K562 (cell line): ENCODE data around the gene NOSTRIN. TPM values are rescaled to one million over a fixed set of nuclear protein-coding genes. Genes with fewer than 3 reads are reported as not detected.

Experiments used
- BCL6 ChIP-seq: fragments of 250-450 bp; sonication (Bioruptor Pico); IDR thresholded peaks from 2 replicates; pipeline ENCODE4 v1.4.0; 2020
- CXXC5 ChIP-seq: fragments of 250-450 bp; sonication (Bioruptor Pico); IDR thresholded peaks from 2 replicates; pipeline ENCODE4 v1.8.0; 2022; ENCODE audit warnings: inconsistent platforms, mild to moderate bottlenecking, moderate library complexity
- EWSR1 ChIP-seq: fragments of 450-650 bp; IDR thresholded peaks from 2 replicates; pipeline ENCODE4 v1.6.1; 2018; ENCODE audit warnings: borderline replicate concordance, mild to moderate bottlenecking, low read depth, moderate library complexity; ENCODE audit not compliant: partially characterized antibody
- NFXL1 ChIP-seq: fragments of 450-650 bp; formaldehyde crosslinking; IDR thresholded peaks from 2 replicates; pipeline ENCODE4 v1.4.0; 2021; ENCODE audit warnings: mild to moderate bottlenecking
- POU5F1 ChIP-seq: fragments of 150-350 bp; IDR thresholded peaks from 2 replicates; pipeline ENCODE4 v1.6.1; 2014; ENCODE audit warnings: borderline replicate concordance, low read length, low read depth, mild to moderate bottlenecking; ENCODE audit not compliant: partially characterized antibody
- PTBP1 ChIP-seq: fragments of 200-400 bp; formaldehyde crosslinking; IDR thresholded peaks from 2 replicates; pipeline ENCODE4 v1.6.1; 2017; ENCODE audit warnings: low read depth, low read length
- SIX5 ChIP-seq, 2 experiments: IDR thresholded peaks; 2 replicates each; pipeline ENCODE4 v1.6.1; 2011; ENCODE audit warnings: low read length in 2 of 2, borderline replicate concordance in 1 of 2, low read depth in 1 of 2, mild to moderate bottlenecking in 1 of 2, moderate library complexity in 1 of 2; ENCODE audit not compliant: insufficient read depth in 1 of 2
- TCF7L2 ChIP-seq: fragments of 150-350 bp; IDR thresholded peaks from 2 replicates; pipeline ENCODE4 v1.6.1; 2016; ENCODE audit warnings: low read depth, mild to moderate bottlenecking, low read length, moderate library complexity
- TEAD1 ChIP-seq, 2 experiments: fragments of 450-650 bp in 1 of 2; sonication (generic) in 1 of 2; formaldehyde crosslinking; IDR thresholded peaks; 2 replicates each; pipeline versions ENCODE4 v1.4.0 to v1.8.0; 2020 to 2022; ENCODE audit warnings: mild to moderate bottlenecking in 2 of 2, missing genetic modification reagents in 1 of 2
- ZNF124 ChIP-seq: sonication (generic); formaldehyde crosslinking; IDR thresholded peaks from 2 replicates; pipeline ENCODE4 v1.8.1; 2022; ENCODE audit warnings: missing genetic modification reagents
- ZNF175 ChIP-seq: fragments of 200-800 bp; sonication (Bioruptor generic); IDR thresholded peaks from 2 replicates; pipeline ENCODE4 v1.6.1; 2016; ENCODE audit warnings: low read depth, mild to moderate bottlenecking, missing genetic modification characterization, missing compliant biosample characterization
- ZNF24 ChIP-seq: fragments of 450-650 bp; IDR thresholded peaks from 2 replicates; pipeline ENCODE4 v1.6.1; 2016
- ZNF408 ChIP-seq: fragments of 250-450 bp; sonication (Bioruptor Pico); IDR thresholded peaks from 2 replicates; pipeline ENCODE4 v1.4.0; 2020; ENCODE audit warnings: low read depth, mild to moderate bottlenecking, moderate library complexity
- polyA plus RNA-seq, 8 experiments: library from polyadenylated mRNA; depleted of rRNA in 4 of 8; stranded (reverse) in 5 of 8; unstranded in 3 of 8; fragments of >200 nt; fragmentation: Nextera tagmentation in 2 of 8; fragmentation: Illumina TruSeq in 1 of 8; extraction: Ambion mirVana in 2 of 8; extraction: Trizol in 1 of 8; gene quantifications; 2 replicates each; pipeline versions ENCODE4 v1.2.1 to v1.2.3, GENCODE V29; 2011 to 2014; ENCODE audit warnings: inconsistent platforms in 1 of 8, missing spikeins in 1 of 8
- total RNA-seq, 7 experiments: library from RNA; depleted of rRNA in 6 of 7; stranded (reverse); fragments of >200 nt in 6 of 7; fragmentation: Illumina TruSeq in 2 of 7; extraction: Trizol in 2 of 7; gene quantifications; 2 replicates each; pipeline versions ENCODE4 v1.2.1 to v1.2.3, GENCODE V29; 2011 to 2021; ENCODE audit warnings: low replicate concordance in 1 of 7
- TF ChIP-seq, protein P1 (sequence below): fragments of 450-650 bp; IDR thresholded peaks from 2 replicates; pipeline ENCODE4 v1.6.1; 2016; ENCODE audit warnings: borderline replicate concordance
- TF ChIP-seq, protein P2 (sequence below): fragments of 450-650 bp; IDR thresholded peaks from 2 replicates; pipeline ENCODE4 v1.7.0; 2016; ENCODE audit warnings: borderline replicate concordance
- TF ChIP-seq, protein P3 (sequence below): fragments of 450-650 bp; IDR thresholded peaks from 2 replicates; pipeline ENCODE4 v1.6.1; 2016; ENCODE audit warnings: mild to moderate bottlenecking
- TF ChIP-seq, protein P4 (sequence below): fragments of 450-650 bp; IDR thresholded peaks from 2 replicates; pipeline ENCODE4 v1.6.1; 2016; ENCODE audit warnings: missing biosample characterization, missing genetic modification characterization
- TF ChIP-seq, protein P5 (sequence below): sonication (generic); formaldehyde crosslinking; IDR thresholded peaks from 2 replicates; pipeline ENCODE4 v1.8.0; 2022; ENCODE audit warnings: missing genetic modification reagents, mild to moderate bottlenecking, moderate library complexity, borderline replicate concordance
- TF ChIP-seq, protein P6 (sequence below): fragments of 450-650 bp; formaldehyde crosslinking; IDR thresholded peaks from 2 replicates; pipeline ENCODE4 v1.4.0; 2022; ENCODE audit warnings: mild to moderate bottlenecking, moderate library complexity

NOSTRIN gene
- total and polyA plus RNA-seq, 9 of the 15 experiments (the other 6 are each of a cell fraction or from before 2014, with no cell fraction given), result 26.7 to 82.9 (median 56.3) TPM

DNA sequence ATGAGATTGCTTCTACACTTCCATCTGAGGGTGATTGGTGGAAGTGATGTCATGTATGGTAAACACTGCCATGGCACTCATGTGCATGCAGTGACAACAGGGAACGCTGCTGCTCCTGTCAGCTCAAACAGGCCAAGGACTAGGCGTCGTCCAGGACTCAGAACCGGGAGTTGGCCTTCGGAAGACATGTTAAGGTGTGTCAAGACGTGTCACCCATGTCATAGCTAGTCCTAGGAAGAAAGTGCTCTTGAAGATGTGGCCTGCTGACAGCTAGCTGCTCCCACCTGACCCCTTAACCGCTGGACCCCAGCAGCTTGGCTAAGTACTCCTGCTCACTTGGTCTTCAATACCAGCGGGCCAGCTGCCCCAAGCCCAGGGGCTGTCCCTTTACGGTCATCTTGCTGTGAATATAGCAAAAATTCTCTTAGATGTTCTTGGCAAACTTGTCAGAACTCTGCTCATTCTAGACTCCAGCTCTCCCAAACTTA, 6.3 kb upstream of the NOSTRIN start (continued):
- TF ChIP-seq, protein P1, sequence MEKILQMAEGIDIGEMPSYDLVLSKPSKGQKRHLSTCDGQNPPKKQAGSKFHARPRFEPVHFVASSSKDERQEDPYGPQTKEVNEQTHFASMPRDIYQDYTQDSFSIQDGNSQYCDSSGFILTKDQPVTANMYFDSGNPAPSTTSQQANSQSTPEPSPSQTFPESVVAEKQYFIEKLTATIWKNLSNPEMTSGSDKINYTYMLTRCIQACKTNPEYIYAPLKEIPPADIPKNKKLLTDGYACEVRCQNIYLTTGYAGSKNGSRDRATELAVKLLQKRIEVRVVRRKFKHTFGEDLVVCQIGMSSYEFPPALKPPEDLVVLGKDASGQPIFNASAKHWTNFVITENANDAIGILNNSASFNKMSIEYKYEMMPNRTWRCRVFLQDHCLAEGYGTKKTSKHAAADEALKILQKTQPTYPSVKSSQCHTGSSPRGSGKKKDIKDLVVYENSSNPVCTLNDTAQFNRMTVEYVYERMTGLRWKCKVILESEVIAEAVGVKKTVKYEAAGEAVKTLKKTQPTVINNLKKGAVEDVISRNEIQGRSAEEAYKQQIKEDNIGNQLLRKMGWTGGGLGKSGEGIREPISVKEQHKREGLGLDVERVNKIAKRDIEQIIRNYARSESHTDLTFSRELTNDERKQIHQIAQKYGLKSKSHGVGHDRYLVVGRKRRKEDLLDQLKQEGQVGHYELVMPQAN, result no peak
- TF ChIP-seq CXXC5 (CRISPR knock-in tag), result peak; percentile 11; the same call in 1 of the 2 replicates
- no peak for TF ChIP-seq ZNF124 (CRISPR knock-in tag)
- TF ChIP-seq, protein P2, sequence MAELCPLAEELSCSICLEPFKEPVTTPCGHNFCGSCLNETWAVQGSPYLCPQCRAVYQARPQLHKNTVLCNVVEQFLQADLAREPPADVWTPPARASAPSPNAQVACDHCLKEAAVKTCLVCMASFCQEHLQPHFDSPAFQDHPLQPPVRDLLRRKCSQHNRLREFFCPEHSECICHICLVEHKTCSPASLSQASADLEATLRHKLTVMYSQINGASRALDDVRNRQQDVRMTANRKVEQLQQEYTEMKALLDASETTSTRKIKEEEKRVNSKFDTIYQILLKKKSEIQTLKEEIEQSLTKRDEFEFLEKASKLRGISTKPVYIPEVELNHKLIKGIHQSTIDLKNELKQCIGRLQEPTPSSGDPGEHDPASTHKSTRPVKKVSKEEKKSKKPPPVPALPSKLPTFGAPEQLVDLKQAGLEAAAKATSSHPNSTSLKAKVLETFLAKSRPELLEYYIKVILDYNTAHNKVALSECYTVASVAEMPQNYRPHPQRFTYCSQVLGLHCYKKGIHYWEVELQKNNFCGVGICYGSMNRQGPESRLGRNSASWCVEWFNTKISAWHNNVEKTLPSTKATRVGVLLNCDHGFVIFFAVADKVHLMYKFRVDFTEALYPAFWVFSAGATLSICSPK, result no peak
- no peak for TF ChIP-seq EWSR1
- TF ChIP-seq ZNF408 (CRISPR knock-in tag), result no peak
- TF ChIP-seq PTBP1, result no peak
- TF ChIP-seq, protein P3, sequence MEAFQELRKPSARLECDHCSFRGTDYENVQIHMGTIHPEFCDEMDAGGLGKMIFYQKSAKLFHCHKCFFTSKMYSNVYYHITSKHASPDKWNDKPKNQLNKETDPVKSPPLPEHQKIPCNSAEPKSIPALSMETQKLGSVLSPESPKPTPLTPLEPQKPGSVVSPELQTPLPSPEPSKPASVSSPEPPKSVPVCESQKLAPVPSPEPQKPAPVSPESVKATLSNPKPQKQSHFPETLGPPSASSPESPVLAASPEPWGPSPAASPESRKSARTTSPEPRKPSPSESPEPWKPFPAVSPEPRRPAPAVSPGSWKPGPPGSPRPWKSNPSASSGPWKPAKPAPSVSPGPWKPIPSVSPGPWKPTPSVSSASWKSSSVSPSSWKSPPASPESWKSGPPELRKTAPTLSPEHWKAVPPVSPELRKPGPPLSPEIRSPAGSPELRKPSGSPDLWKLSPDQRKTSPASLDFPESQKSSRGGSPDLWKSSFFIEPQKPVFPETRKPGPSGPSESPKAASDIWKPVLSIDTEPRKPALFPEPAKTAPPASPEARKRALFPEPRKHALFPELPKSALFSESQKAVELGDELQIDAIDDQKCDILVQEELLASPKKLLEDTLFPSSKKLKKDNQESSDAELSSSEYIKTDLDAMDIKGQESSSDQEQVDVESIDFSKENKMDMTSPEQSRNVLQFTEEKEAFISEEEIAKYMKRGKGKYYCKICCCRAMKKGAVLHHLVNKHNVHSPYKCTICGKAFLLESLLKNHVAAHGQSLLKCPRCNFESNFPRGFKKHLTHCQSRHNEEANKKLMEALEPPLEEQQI, result no peak
- no peak for TF ChIP-seq ZNF24
- no peak for TF ChIP-seq TCF7L2
- TF ChIP-seq TEAD1 (CRISPR knock-in tag; IDR thresholded peaks at IDR 0.05), result peak in 1 of 2 experiments; percentile 45; a peak in 1 of 4 replicates
- TF ChIP-seq, protein P4, sequence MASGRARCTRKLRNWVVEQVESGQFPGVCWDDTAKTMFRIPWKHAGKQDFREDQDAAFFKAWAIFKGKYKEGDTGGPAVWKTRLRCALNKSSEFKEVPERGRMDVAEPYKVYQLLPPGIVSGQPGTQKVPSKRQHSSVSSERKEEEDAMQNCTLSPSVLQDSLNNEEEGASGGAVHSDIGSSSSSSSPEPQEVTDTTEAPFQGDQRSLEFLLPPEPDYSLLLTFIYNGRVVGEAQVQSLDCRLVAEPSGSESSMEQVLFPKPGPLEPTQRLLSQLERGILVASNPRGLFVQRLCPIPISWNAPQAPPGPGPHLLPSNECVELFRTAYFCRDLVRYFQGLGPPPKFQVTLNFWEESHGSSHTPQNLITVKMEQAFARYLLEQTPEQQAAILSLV (tag), result no peak
- TF ChIP-seq, protein P5, sequence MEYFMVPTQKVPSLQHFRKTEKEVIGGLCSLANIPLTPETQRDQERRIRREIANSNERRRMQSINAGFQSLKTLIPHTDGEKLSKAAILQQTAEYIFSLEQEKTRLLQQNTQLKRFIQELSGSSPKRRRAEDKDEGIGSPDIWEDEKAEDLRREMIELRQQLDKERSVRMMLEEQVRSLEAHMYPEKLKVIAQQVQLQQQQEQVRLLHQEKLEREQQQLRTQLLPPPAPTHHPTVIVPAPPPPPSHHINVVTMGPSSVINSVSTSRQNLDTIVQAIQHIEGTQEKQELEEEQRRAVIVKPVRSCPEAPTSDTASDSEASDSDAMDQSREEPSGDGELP, result 0 out of 2 replicates have a peak, but pooled peaks have one; percentile 29
- TF ChIP-seq NFXL1 (CRISPR knock-in tag), result no peak
- TF ChIP-seq, protein P6, sequence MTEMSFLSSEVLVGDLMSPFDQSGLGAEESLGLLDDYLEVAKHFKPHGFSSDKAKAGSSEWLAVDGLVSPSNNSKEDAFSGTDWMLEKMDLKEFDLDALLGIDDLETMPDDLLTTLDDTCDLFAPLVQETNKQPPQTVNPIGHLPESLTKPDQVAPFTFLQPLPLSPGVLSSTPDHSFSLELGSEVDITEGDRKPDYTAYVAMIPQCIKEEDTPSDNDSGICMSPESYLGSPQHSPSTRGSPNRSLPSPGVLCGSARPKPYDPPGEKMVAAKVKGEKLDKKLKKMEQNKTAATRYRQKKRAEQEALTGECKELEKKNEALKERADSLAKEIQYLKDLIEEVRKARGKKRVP (CRISPR knock-in tag), result peak; percentile 40; the same call in 1 of the 2 replicates
- TF ChIP-seq POU5F1, result no peak
- no peak for TF ChIP-seq BCL6 (CRISPR knock-in tag)
- no peak for TF ChIP-seq ZNF175 (CRISPR knock-in tag)
- no peak for TF ChIP-seq SIX5 (IDR thresholded peaks at IDR 0.05; ENCODE audit: borderline replicate concordance in 1 of 2, insufficient read depth in 1 of 2, low read depth in 1 of 2, low read length in 2 of 2)
